ENCODE data around the gene NHP2. TPM values are rescaled to one million over a fixed set of nuclear protein-coding genes. Genes with fewer than 3 reads are reported as not detected.

Gene NHP2
- total RNA-seq, 2 donors from 2014 or later, result 112 to 122 TPM

- Mint-ChIP-seq H3K27me3 (ENCODE audit: low read depth) (peaks cover 21% of the 10 kb centered on the region), H3K36me3 (ENCODE audit: insufficient read depth in 2 of 2) (no peaks in the 10 kb centered on the region), H3K4me1 (ENCODE audit: low read depth) (peaks cover 13% of the 10 kb centered on the region), H3K27ac (no peak overlapping the region), H3K4me3 (no peak overlapping the region), H3K9me3 (no peaks in the 10 kb centered on the region)
- no peak for DNase-seq
- ATAC-seq (replicated peaks in 1 of 2), result no peak
These were observed 8.8 kb upstream of the NHP2 start for GRCh38 chr5:178162481-178162880.

GRCh38 chr5:178160176-178160575, 6.5 kb upstream of the NHP2 start:
- DNase-seq (no peak), ATAC-seq (replicated peaks in 1 of 2) (no peak)
- Mint-ChIP-seq H3K36me3 (ENCODE audit: insufficient read depth in 2 of 2) (no peaks in the 10 kb centered on the region), H3K4me1 (ENCODE audit: low read depth) (peaks cover 13% of the 10 kb centered on the region), H3K27me3 (ENCODE audit: low read depth) (peaks cover 21% of the 10 kb centered on the region), H3K4me3 (no peak overlapping the region), H3K27ac (no peak overlapping the region), H3K9me3 (no peaks in the 10 kb centered on the region)

- H3K9me3 Mint-ChIP-seq, result no peaks in the 10 kb centered on the region
- no peak for DNase-seq
These were observed 1.4 kb upstream of the NHP2 start for GRCh38 chr5:178155065-178155464.

GRCh38 chr5:178152491-178153444, 917 bp downstream of the NHP2 start:
- peaks cover 4 to 20% of the 10 kb centered on the region in 2 donors for H3K36me3 Mint-ChIP-seq (ENCODE audit: insufficient read depth in 2 of 2)
- H3K9me3 Mint-ChIP-seq, result no peaks in the 10 kb centered on the region
- peaks cover 67% of the 10 kb centered on the region for H3K4me1 Mint-ChIP-seq (ENCODE audit: low read depth)
- H3K4me3 Mint-ChIP-seq, result peak overlapping the region; percentile 98 to 99
- ATAC-seq (replicated peaks in 1 of 2) (no peak), DNase-seq (no peak)
- no peaks in the 10 kb centered on the region for H3K27me3 Mint-ChIP-seq (ENCODE audit: low read depth)
- H3K27ac Mint-ChIP-seq, result peak overlapping the region; percentile 96

More at GRCh38 chr5:178155065-178155464, 1.4 kb upstream of the NHP2 start:
- Mint-ChIP-seq H3K4me1 (ENCODE audit: low read depth) (peaks cover 44% of the 10 kb centered on the region), H3K4me3 (no peak overlapping the region), H3K36me3 (ENCODE audit: insufficient read depth in 2 of 2) (peaks cover 4 to 12% of the 10 kb centered on the region in 2 donors), H3K27me3 (ENCODE audit: low read depth) (no peaks in the 10 kb centered on the region), H3K27ac (no peak overlapping the region)
- no peak for ATAC-seq (replicated peaks in 1 of 2)

- Mint-ChIP-seq H3K9me3 (no peaks in the 10 kb centered on the region), H3K27me3 (ENCODE audit: low read depth) (no peaks in the 10 kb centered on the region), H3K4me3 (peak overlapping the region; percentile 16 to 98), H3K27ac (peak overlapping the region; percentile 77), H3K4me1 (ENCODE audit: low read depth) (peaks cover 83% of the 10 kb centered on the region), H3K36me3 (ENCODE audit: insufficient read depth in 2 of 2) (peaks cover 5 to 22% of the 10 kb centered on the region in 2 donors)
- no peak for DNase-seq
- ATAC-seq (replicated peaks in 1 of 2), result no peak
These were observed 2.5 kb downstream of the NHP2 start for GRCh38 chr5:178150977-178151734.

- DNase-seq (no peak), ATAC-seq (replicated peaks in 1 of 2) (no peak)
- H3K36me3 Mint-ChIP-seq (ENCODE audit: insufficient read depth in 2 of 2), result peaks cover 5 to 26% of the 10 kb centered on the region in 2 donors
- H3K9me3 Mint-ChIP-seq, result no peaks in the 10 kb centered on the region
- no peaks in the 10 kb centered on the region for H3K27me3 Mint-ChIP-seq (ENCODE audit: low read depth)
- H3K27ac Mint-ChIP-seq, result peak overlapping the region; percentile 72
- H3K4me1 Mint-ChIP-seq (ENCODE audit: low read depth), result peaks cover 85% of the 10 kb centered on the region
- H3K4me3 Mint-ChIP-seq, result peak overlapping the region in 1 of 2 donors; percentile 47
These were observed 4.3 kb downstream of the NHP2 start for GRCh38 chr5:178149199-178149932.

GRCh38 chr5:178147406-178147805, 6.3 kb downstream of the NHP2 start:
- Mint-ChIP-seq H3K27me3 (ENCODE audit: low read depth) (no peaks in the 10 kb centered on the region), H3K4me1 (ENCODE audit: low read depth) (peaks cover 70% of the 10 kb centered on the region), H3K27ac (no peak overlapping the region), H3K4me3 (no peak overlapping the region), H3K9me3 (no peaks in the 10 kb centered on the region), H3K36me3 (ENCODE audit: insufficient read depth in 2 of 2) (peaks cover 5 to 30% of the 10 kb centered on the region in 2 donors)
- no peak for ATAC-seq (replicated peaks in 1 of 2)
- DNase-seq, result no peak

- ATAC-seq (replicated peaks in 1 of 2) (peak; percentile 79), DNase-seq (peak; percentile 71 to 78)
- peaks cover 1 to 26% of the 10 kb centered on the region in 2 donors for H3K36me3 Mint-ChIP-seq (ENCODE audit: insufficient read depth in 2 of 2)
- H3K4me3 Mint-ChIP-seq, result no peak overlapping the region
- no peaks in the 10 kb centered on the region for H3K27me3 Mint-ChIP-seq (ENCODE audit: low read depth)
- H3K27ac Mint-ChIP-seq, result peak overlapping the region; percentile 82
- no peaks in the 10 kb centered on the region for H3K9me3 Mint-ChIP-seq
- H3K4me1 Mint-ChIP-seq (ENCODE audit: low read depth), result peaks cover 58% of the 10 kb centered on the region
These were observed 7.5 kb downstream of the NHP2 start for GRCh38 chr5:178145965-178146820.

GRCh38 chr5:178143901-178144300, 9.8 kb downstream of the NHP2 start:
- H3K4me3 Mint-ChIP-seq, result no peak overlapping the region
- no peak for DNase-seq
- H3K4me1 Mint-ChIP-seq (ENCODE audit: low read depth), result peaks cover 35% of the 10 kb centered on the region
- H3K9me3 Mint-ChIP-seq, result no peaks in the 10 kb centered on the region
- no peak overlapping the region for H3K27ac Mint-ChIP-seq
- ATAC-seq (replicated peaks in 1 of 2), result no peak
- no peaks in the 10 kb centered on the region for H3K27me3 Mint-ChIP-seq (ENCODE audit: low read depth)
- peaks cover 4 to 25% of the 10 kb centered on the region in 2 donors for H3K36me3 Mint-ChIP-seq (ENCODE audit: insufficient read depth in 2 of 2)

- H3K4me3 Mint-ChIP-seq, result no peak overlapping the region
- H3K36me3 Mint-ChIP-seq (ENCODE audit: insufficient read depth in 2 of 2), result peaks cover 4 to 22% of the 10 kb centered on the region in 2 donors
- peaks cover 28% of the 10 kb centered on the region for H3K4me1 Mint-ChIP-seq (ENCODE audit: low read depth)
- no peak for DNase-seq
- no peaks in the 10 kb centered on the region for H3K27me3 Mint-ChIP-seq (ENCODE audit: low read depth)
- no peak for ATAC-seq (replicated peaks in 1 of 2)
- H3K27ac Mint-ChIP-seq, result no peak overlapping the region
- H3K9me3 Mint-ChIP-seq, result no peaks in the 10 kb centered on the region
These were observed 10.4 kb downstream of the NHP2 start for GRCh38 chr5:178143246-178143645.

- Mint-ChIP-seq H3K27ac (no peak overlapping the region), H3K4me1 (ENCODE audit: low read depth) (peaks cover 22% of the 10 kb centered on the region), H3K27me3 (ENCODE audit: low read depth) (no peaks in the 10 kb centered on the region), H3K36me3 (ENCODE audit: insufficient read depth in 2 of 2) (peaks cover 2 to 17% of the 10 kb centered on the region in 2 donors), H3K4me3 (no peak overlapping the region), H3K9me3 (no peaks in the 10 kb centered on the region)
- ATAC-seq (replicated peaks in 1 of 2) (no peak), DNase-seq (no peak)
These were observed 11.0 kb downstream of the NHP2 start for GRCh38 chr5:178142642-178143041.

- Mint-ChIP-seq H3K27ac (no peak overlapping the region), H3K36me3 (ENCODE audit: insufficient read depth in 2 of 2) (peaks cover 2 to 16% of the 10 kb centered on the region in 2 donors), H3K4me1 (ENCODE audit: low read depth) (peaks cover 11% of the 10 kb centered on the region), H3K9me3 (no peaks in the 10 kb centered on the region), H3K27me3 (ENCODE audit: low read depth) (no peaks in the 10 kb centered on the region), H3K4me3 (no peak overlapping the region)
- no peak for DNase-seq
- no peak for ATAC-seq (replicated peaks in 1 of 2)
These were observed 12.1 kb downstream of the NHP2 start for GRCh38 chr5:178141550-178141949.
